GM18517 (cell line): ENCODE measurements around the gene MIAT.
"Not testable (repeated sequence)": the region's sequence is repeated elsewhere in the genome, so short reads cannot be mapped to it uniquely, and the experiment has no call there.

Experiments used
- ATAC-seq: cut with Tn5 transposase; IDR thresholded peaks from one replicate; pipeline ENCODE4 v1.9.1; 2021; ENCODE audit warnings: mild to moderate bottlenecking, moderate library complexity; ENCODE audit not compliant: unreplicated experiment

MIAT gene

GRCh38 chr22:26690654-26691376 is 33.4 kb downstream of the MIAT start:
- ATAC-seq: no peak

DNA sequence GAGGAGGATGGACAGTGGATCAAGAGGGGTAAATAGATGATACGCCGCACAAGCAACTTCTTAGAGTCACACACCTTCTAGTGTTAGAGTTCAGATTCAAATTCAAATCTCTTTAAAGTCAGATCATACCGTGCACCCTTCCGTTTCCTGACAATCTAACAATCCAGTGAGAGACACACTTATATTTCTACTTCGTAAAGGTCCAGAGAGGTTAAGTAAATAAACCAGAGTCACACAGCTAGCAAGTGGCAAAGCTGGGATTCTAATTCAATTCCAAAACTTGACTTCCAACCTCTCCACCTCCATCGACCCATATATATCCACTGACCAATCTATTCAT is 34.0 kb downstream of the MIAT start:
- no peak for ATAC-seq

DNA sequence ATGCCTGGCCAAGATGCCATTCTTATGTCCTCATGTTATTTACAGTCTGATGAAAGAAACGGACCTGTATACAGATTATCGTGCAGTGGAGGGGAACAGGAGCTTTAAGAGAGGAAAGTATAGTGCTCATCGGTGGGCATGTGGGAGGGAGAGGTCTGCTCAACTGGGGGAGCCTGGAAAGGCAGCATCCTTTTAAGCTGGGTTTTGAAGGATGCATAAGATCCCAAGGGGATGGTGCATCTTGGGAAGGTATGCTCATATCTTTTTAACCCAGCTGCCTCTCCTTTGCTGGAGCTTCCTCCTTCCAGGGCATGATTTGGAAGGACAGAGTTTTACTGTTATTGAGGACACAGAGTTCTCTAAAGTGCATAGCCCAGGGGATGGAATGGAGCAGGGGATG is 34.8 kb downstream of the MIAT start:
- no peak for ATAC-seq

DNA sequence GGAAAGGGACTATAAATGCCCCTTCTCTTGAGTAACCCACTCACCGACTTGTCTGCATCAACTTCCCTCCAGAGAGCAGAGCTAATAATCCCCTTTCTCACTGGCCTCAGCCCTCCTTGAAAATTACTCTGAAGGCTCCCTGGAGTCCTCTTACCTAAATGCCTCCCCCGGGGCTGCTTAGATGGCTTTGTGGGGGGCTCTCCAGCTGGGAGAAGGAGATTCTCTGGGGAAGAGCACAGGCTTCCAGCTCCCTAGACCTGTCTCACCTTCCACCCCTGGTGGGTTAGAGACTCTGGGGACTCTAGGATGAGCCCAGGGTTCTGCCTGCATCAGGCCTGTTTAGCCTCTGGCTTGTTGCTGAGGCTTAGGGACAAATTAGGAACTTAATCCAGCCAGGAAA is 39.8 kb downstream of the MIAT start:
- ATAC-seq: no peak

DNA sequence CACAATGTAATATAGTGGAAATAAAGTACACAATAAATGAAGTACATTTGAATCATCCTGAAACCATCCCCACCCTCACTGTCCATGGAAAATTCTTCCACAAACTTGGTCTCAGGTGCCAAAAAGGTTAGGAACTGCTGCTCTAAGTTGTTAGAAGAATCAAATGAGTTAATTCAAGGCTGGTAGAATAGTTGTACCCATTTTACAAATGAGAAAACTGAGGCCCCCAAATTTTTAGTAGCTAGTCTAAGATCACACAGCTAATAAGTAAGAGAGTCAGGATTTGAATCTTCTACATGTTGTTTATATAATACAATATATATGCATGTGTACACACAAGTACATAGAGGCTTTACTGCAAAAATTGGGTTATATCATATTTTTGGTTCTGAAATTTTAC is 43.1 kb downstream of the MIAT start:
- no peak for ATAC-seq

DNA sequence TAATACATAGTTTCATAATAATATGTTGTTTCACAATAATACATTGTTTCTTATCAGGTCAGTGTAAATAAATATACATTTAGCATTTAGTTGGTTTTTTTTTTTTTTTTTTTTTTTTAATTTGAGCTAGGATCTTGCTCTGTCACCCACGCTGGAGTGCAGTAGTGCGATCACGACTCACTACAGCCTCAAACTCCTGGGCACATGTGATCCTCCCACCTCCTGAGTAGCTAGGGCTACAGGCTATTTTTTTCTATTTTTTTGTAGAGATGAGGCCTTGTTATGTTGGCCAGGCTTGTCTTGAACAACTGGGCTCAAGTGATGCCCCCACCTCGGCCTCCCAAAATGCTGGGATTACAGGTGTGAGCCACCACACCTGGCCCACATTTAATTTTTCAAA is 43.5 kb downstream of the MIAT start:
- ATAC-seq: no peak

- ATAC-seq: no peak
These were observed 43.9 kb downstream of the MIAT start for GRCh38 chr22:26701323-26701722.

GRCh38 chr22:26702906-26703830 is 45.8 kb downstream of the MIAT start:
- ATAC-seq: no peak

DNA sequence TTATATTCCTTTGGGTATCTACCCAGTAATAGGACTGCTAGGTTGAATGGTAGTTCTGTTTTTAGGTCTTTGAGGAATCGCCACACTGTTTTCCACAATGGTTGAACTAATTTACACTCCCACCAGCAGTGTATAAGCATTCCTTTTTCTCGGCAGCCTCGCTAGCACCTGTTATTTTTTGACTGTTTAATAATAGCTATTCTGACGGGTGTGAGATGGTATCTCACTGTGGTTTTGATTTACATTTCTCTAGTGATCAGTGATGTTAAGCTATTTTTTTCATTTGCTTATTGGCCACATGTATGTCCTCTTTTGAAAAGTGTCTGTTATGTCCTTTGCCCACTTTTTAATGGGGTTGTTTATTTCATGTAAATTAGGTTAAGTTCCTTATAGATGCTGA is 48.0 kb downstream of the MIAT start:
- ATAC-seq: not testable (repeated sequence)

DNA sequence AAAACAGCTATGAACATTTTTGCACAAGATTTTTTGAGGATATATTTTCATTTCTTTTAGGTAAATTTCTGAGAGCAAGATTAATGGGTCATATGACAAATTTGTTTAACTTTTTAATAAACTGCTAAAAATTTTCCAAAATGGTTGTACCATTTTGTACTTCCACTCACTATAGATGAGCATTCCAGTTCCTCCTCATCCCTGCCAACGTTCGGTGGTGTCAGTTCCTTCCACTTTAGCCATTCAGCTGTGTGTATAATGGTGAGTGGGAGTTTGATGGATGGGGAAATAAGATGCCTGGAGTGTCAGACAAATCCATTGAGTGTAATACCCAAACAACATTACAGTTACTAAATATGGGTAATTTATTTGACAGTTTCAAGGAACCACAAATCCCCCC is 49.7 kb downstream of the MIAT start:
- no peak for ATAC-seq

GRCh38 chr22:26707581-26707980 is 50.2 kb downstream of the MIAT start:
- ATAC-seq: no peak

GRCh38 chr22:26708256-26709009 is 51.0 kb downstream of the MIAT start:
- no peak for ATAC-seq

- ATAC-seq: no peak
These were observed 52.4 kb downstream of the MIAT start for GRCh38 chr22:26709617-26710390.

DNA sequence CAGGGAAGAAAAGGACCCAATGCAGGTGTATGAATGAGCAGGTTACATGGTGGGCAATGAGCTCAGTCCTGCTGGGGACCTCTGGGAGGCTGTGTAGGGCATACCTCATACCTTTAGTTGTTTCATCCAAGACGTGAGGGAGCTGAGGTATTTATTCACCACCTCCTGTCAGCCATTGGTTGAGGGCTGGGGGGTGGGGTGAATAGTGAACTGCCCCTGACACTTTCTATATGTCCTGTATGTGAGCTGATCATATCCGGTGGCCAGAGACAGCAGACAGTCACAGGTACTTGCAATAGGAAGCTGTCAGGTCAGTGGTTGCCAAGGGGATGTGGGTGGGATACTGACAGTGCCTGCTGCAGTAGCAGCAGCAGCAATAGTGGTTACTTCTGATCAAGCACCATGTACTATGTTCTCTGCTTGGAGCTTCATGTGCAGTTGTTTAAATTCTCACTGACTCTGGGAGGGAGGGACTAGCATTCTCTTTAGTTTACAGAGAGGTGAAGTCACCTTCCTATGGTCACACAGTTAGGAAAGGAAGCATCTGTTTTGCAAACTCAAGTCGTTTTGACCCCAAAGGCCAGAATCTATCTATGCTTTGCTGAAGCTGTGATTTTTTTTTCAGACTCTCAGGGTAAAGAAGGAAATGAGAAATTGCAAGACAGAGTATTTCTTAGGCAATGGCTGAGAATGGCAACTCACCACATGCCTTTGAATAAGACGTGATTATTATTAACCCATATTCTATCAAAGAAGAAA is 54.0 kb downstream of the MIAT start:
- no peak for ATAC-seq

GRCh38 chr22:26712158-26712557 is 54.8 kb downstream of the MIAT start:
- no peak for ATAC-seq

DNA sequence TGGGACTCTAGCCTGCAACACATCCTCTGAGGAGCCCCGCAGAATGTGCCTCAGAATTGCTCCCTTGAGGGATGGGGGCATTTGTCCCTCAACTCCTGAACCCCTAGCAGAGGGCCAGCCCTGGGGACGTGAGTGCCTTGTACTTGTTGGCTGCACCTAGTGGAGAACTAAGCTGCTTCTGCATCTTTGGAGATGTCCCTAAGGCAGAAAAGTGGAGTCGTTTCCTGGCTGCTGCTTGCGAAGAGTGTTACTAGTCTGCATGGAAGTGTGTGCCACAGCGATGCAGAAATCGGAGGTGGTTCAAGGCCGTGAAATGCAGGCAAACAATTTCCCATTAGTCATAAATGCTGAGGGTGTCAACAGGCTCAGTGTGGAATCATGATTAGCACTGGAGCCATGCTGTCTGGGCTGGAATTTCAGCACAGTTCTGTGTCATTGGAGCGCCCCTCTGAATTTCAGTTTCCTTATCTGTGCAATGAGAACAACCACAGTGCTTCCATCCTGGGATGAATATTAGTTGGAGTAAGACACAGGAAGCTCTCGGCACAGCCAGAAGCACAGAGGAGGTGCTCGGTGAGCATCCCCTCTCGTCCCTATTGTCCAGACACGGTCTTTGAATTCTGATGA is 56.5 kb downstream of the MIAT start:
- no peak for ATAC-seq

DNA sequence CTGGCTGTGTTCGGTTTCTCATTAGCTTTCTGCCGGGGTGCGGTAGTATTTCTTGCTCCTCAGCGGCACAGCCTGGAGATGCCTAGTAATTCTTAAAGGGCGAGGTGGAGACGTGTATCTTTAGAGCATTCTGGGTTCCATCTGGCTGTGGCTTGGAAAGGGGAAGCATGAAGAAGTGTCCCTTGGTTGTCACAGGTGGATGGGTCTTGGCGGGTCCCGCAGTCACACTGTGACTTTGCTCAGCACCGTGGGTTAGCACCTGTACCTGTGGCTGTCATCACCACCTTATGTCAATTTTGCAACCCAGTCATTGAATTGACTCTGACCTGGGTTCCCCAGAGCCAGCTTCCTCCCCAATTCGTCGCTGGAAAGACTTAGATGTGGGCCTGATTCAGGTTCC is 57.6 kb downstream of the MIAT start:
- no peak for ATAC-seq

DNA sequence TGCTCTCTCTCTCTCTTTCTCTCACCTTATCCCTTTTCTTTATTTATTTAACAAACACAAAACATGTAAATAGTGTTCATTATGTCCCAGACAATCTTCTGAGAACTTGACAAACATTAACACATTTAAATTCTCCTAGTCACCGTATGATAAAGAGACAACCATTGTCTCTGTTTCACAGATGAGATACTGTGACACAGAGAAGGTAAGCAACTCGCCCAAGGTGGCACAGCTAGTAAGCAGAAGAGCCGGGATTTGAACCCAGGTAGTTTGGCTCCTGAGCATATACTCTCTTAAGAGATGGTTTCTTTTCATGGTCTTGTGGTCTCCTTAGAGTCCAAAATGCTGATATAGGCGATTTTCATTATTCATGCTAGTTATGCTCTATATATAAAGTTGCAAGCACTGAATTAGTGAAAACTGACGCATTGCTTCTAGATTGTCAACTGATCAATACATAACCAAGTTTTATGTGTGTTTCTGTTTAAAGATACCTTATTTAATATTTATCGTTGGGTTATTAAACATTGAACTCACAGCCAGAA is 58.1 kb downstream of the MIAT start:
- no peak for ATAC-seq

DNA sequence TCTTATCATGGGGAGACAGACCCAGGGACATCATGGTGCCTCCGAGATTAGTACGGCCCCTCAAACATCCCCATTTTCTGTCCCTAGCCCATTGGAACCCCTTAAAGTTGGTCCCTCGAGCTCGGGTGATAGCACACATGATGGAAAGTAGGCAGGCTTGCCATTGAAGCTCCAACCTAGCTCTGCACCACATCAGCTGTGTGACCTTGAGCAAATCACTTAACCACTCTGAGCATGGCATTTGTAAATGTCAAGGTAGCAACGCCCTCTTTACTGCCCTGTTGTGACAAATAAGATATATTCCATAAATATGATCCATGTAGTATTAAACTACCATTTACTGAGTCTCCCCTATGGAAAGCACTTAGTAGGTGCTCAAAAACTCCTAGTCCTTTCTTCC is 61.1 kb downstream of the MIAT start:
- no peak for ATAC-seq
